Activated T-cell treated with anti-CD3 and anti-CD28 coated beads, Interleukin-2, amount 50 U/mL, for 4 hours (primary cell): ENCODE results near the gene ALDOB. TPM values are rescaled to one million over a fixed set of nuclear protein-coding genes. Genes with fewer than 3 reads are reported as not detected.
"Not testable (repeated sequence)": the region's sequence is repeated elsewhere in the genome, so short reads cannot be mapped to it uniquely, and the experiment has no call there.

Experiments used
- ATAC-seq, 2 donors: fragments of 200-7000 bp; cut with Tn5 transposase; one replicate each; pipeline ENCODE4 v1.10.0; 2021
- DNase-seq: peaks from one replicate; pipeline ENCODE4 v3.0.0-alpha.2; 2020
- H3K27me3 Mint-ChIP-seq: one replicate; pipeline ENCODE4 v1.8.0; 2021; ENCODE audit warnings: low read depth, mixed read lengths
- H3K36me3 Mint-ChIP-seq: one replicate; pipeline ENCODE4 v1.8.0; 2022; ENCODE audit warnings: mixed read lengths; ENCODE audit not compliant: insufficient read depth
- H3K4me1 Mint-ChIP-seq: one replicate; pipeline ENCODE4 v1.8.0; 2021; ENCODE audit warnings: low read depth, mixed read lengths
- H3K4me3 Mint-ChIP-seq: one replicate; pipeline ENCODE4 v1.8.0; 2021; ENCODE audit warnings: mild to moderate bottlenecking, moderate library complexity, mixed read lengths
- H3K9me3 Mint-ChIP-seq: one replicate; pipeline ENCODE4 v1.8.0; 2021; ENCODE audit warnings: mixed read lengths
- total RNA-seq, 3 donors: library from RNA; stranded (reverse); gene quantifications; one replicate each; pipeline ENCODE4 v1.2.1, GENCODE V29; 2021

The ALDOB gene
- total RNA-seq, 3 donors from 2014 or later: 0.79 to 1.3 (median 0.89) TPM

DNA sequence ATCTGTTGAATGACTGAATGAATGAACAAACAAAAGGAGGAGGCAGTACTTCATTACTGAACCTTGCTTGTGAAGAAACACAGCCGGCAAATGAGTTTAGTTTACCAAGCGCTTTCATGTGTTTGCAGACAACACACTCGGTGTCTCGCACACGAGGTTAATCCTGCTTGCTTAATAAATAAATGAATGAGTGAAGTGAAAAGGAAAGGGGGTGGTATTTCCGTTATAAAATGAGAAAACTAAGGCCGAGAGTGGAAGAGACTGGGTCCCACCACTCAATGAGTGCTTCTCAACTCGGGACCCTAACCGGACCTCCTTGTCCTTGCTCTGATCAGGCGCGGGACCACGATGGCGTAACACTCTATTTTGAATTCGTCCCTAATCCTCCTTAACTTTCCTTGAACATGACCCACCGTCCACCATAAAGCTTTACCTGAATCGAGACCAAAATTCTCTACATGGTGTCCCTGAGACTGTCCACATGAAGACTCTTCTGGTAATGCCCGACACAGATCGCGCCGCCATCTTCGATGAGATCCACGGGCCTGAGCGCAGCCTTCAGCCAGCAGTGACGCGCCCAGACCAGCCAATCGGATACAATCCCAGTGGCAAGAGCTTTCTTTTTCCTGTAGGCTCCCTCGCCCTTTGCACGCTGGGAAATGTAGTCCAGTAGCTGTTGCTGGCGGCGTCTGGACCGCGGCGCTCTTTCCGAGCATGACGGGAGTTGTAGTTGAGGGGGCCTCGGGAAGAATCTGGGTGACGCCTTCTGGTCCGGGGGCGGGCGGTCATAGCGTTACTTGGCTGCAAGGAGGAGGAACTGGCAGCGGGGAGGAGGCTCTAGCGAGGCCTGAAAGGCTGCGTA is 37.3 kb downstream of the ALDOB start, which contains the start of the genes MRPL50 and ZNF189:
Gene MRPL50, minus strand, starts transcription at position 551 of the 862 bp plus-strand sequence. Its CDS starts 26 bp downstream, at position 525.
Gene ZNF189, plus strand, starts transcription at position 784 of the 862 bp plus-strand sequence. CDS start 306 bp downstream, outside the sequence.
- H3K9me3 Mint-ChIP-seq: peaks cover 11% of the 10 kb centered on the region
- ATAC-seq (peak; percentile 97), DNase-seq (peak; percentile 93)
- peaks cover 56% of the 10 kb centered on the region for H3K36me3 Mint-ChIP-seq
- peak within 1 kb of the TSS; percentile 98 for H3K4me3 Mint-ChIP-seq
- peaks cover 77% of the 10 kb centered on the region for H3K4me1 Mint-ChIP-seq
- no peaks in the 10 kb centered on the region for H3K27me3 Mint-ChIP-seq

GRCh38 chr9:101397746-101398067 is 37.9 kb downstream of the ALDOB start:
- peaks cover 55% of the 10 kb centered on the region for H3K36me3 Mint-ChIP-seq
- H3K27me3 Mint-ChIP-seq: no peaks in the 10 kb centered on the region
- DNase-seq: no peak
- ATAC-seq: no peak
- peak overlapping the region; percentile 98 for H3K4me3 Mint-ChIP-seq
- peaks cover 12% of the 10 kb centered on the region for H3K9me3 Mint-ChIP-seq
- H3K4me1 Mint-ChIP-seq: peaks cover 75% of the 10 kb centered on the region

DNA sequence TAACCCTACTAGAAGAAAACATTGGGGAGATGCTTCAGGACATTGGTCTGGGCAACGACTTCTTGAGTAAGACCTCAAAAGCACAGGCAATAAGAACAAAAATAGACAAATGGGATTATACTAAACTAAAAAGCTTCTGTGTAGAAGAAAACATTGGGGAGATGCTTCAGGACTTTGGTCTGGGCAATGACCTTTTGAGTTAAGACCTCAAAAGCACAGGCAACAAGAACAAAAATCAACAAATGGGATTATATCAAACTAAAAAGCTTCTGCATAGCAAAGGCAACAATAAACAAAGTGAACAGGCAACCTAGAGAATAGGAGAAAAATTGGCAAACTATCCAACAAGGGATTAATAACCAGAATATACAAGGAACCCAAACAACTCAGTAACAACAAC is 40.9 kb downstream of the ALDOB start:
- no peak for DNase-seq
- no peak for ATAC-seq
- peaks cover 64% of the 10 kb centered on the region for H3K4me1 Mint-ChIP-seq
- no peaks in the 10 kb centered on the region for H3K27me3 Mint-ChIP-seq
- no peak overlapping the region for H3K4me3 Mint-ChIP-seq
- H3K36me3 Mint-ChIP-seq: peaks cover 51% of the 10 kb centered on the region
- peaks cover 17% of the 10 kb centered on the region for H3K9me3 Mint-ChIP-seq

- Mint-ChIP-seq H3K4me1 (peaks cover 60% of the 10 kb centered on the region), H3K9me3 (peaks cover 17% of the 10 kb centered on the region), H3K27me3 (no peaks in the 10 kb centered on the region), H3K36me3 (peaks cover 58% of the 10 kb centered on the region), H3K4me3 (no peak overlapping the region)
- no peak for DNase-seq
- no peak for ATAC-seq
Measured at GRCh38 chr9:101393135-101393534, 42.4 kb downstream of the ALDOB start.

- Mint-ChIP-seq H3K4me3 (no peak overlapping the region), H3K27me3 (no peaks in the 10 kb centered on the region), H3K4me1 (peaks cover 26% of the 10 kb centered on the region), H3K9me3 (peaks cover 20% of the 10 kb centered on the region), H3K36me3 (peaks cover 53% of the 10 kb centered on the region)
- DNase-seq: no peak
- no peak for ATAC-seq
Measured at GRCh38 chr9:101388507-101388993, 47.0 kb downstream of the ALDOB start.

- DNase-seq (no peak), ATAC-seq (peak; percentile 69 to 73)
- H3K4me1 Mint-ChIP-seq: peaks cover 23% of the 10 kb centered on the region
- peaks cover 49% of the 10 kb centered on the region for H3K36me3 Mint-ChIP-seq
- peaks cover 19% of the 10 kb centered on the region for H3K9me3 Mint-ChIP-seq
- H3K27me3 Mint-ChIP-seq: no peaks in the 10 kb centered on the region
- H3K4me3 Mint-ChIP-seq: no peak overlapping the region
Measured at GRCh38 chr9:101387871-101388506, 47.6 kb downstream of the ALDOB start.

DNA sequence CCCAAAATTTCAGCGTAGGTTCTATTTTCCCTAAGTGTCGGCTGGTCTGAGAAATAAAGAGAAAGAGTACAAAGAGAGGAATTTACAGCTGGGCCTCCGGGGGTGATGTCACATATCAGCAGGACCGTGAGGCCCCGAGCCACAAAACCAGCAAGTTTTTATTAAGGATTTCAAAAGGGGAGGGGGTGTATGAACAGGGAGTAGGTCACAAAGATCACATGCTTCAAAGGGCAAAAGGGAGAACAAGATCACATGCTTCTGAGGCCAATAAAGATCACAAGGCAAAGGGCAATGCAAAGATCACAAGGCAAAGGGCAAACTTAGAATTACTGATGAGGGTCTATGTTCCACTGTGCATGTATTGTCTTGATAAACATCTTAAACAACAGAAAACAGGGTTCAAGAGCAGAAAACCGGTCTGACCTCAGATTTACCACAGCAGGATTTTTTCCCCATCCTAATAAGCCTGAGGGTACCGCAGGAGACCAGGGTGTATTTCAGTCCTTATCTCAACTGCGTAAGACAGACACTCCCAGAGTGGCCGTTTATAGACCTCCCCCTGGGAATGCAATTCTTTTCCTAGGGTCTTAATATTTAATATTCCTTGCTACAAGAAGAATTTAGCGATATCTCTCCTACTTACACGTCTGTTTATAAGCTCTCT is 50.6 kb downstream of the ALDOB start, which contains the start of gene BAAT:
Gene BAAT, minus strand, starts transcription at position 134 of the 664 bp plus-strand sequence. CDS start 13,602 bp downstream, outside the sequence.
- not testable (repeated sequence) for H3K27me3 Mint-ChIP-seq, ATAC-seq, DNase-seq, H3K4me3 Mint-ChIP-seq, H3K4me1 Mint-ChIP-seq
- H3K36me3 Mint-ChIP-seq: peaks cover 25% of the 10 kb centered on the region
- peaks cover 11% of the 10 kb centered on the region for H3K9me3 Mint-ChIP-seq

DNA sequence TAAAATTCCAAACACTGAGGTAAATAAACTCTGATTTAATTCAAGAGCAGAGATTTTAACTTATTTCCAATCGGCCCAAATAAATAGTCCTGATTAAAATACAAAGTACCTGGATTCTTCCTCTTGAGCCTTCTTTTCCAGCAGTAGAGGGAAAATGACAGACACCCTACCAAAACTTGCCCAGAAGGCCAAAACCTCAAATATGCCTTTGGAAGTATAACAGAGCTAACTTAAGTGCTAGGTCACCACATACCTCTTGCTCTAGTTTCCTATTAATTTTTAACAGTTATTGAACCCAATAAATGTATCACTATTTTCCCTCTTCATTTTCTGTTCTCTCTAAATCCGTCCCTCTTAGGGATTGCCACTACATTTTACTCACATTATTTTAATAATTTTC is 52.2 kb downstream of the ALDOB start:
- Mint-ChIP-seq H3K4me3 (no peak overlapping the region), H3K4me1 (peaks cover 3% of the 10 kb centered on the region), H3K27me3 (peaks cover 3% of the 10 kb centered on the region)

GRCh38 chr9:101381833-101382342 is 53.7 kb downstream of the ALDOB start:
- DNase-seq: no peak
- Mint-ChIP-seq H3K4me1 (no peaks in the 10 kb centered on the region), H3K9me3 (peaks cover 19% of the 10 kb centered on the region), H3K4me3 (no peak overlapping the region), H3K27me3 (peaks cover 12% of the 10 kb centered on the region), H3K36me3 (peaks cover 13% of the 10 kb centered on the region)
- no peak for ATAC-seq

More for the DNA sequence above, 52.2 kb downstream of the ALDOB start:
- ATAC-seq: no peak
- no peak for DNase-seq
- H3K36me3 Mint-ChIP-seq: peaks cover 19% of the 10 kb centered on the region
- H3K9me3 Mint-ChIP-seq: peaks cover 12% of the 10 kb centered on the region

- no peak for DNase-seq
- peaks cover 16% of the 10 kb centered on the region for H3K27me3 Mint-ChIP-seq
- H3K36me3 Mint-ChIP-seq: peaks cover 11% of the 10 kb centered on the region
- ATAC-seq: no peak
- no peaks in the 10 kb centered on the region for H3K4me1 Mint-ChIP-seq
- no peak overlapping the region for H3K4me3 Mint-ChIP-seq
- peaks cover 19% of the 10 kb centered on the region for H3K9me3 Mint-ChIP-seq
Measured at GRCh38 chr9:101381118-101381517, 54.5 kb downstream of the ALDOB start.

- ATAC-seq (no peak), DNase-seq (no peak)
- H3K27me3 Mint-ChIP-seq: peaks cover 21% of the 10 kb centered on the region
- H3K36me3 Mint-ChIP-seq: peaks cover 6% of the 10 kb centered on the region
- H3K9me3 Mint-ChIP-seq: peaks cover 19% of the 10 kb centered on the region
- H3K4me1 Mint-ChIP-seq: no peaks in the 10 kb centered on the region
- H3K4me3 Mint-ChIP-seq: no peak overlapping the region
Measured at GRCh38 chr9:101380295-101380694, 55.3 kb downstream of the ALDOB start.

GRCh38 chr9:101376111-101376848 is 59.3 kb downstream of the ALDOB start:
- ATAC-seq: no peak
- DNase-seq: no peak

DNA sequence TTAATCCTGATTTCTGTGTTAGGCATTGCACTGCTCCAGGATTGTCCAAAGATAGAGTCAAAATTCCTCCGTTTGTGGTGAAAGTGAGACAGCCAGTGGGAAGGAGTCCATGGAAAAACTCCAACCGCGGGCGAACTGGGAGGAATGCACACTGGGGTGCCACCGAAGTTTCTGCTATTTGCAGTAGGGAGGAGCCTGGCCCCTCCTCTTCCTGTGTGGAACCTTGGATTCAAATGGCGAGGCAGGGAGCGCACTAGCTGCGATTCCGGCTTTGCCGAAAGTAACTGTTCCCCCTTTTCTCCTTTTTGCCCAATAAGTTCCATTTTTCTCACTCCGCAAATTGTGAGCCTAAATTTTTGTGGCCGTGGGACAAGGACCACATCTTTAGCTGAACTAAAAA is 60.0 kb downstream of the ALDOB start:
- H3K4me3 Mint-ChIP-seq: no peak overlapping the region
- no peaks in the 10 kb centered on the region for H3K36me3 Mint-ChIP-seq
- ATAC-seq: no peak
- no peak for DNase-seq
- H3K9me3 Mint-ChIP-seq: peaks cover 11% of the 10 kb centered on the region
- peaks cover 21% of the 10 kb centered on the region for H3K27me3 Mint-ChIP-seq
- no peaks in the 10 kb centered on the region for H3K4me1 Mint-ChIP-seq

More at GRCh38 chr9:101376111-101376848, 59.3 kb downstream of the ALDOB start:
- H3K36me3 Mint-ChIP-seq: no peaks in the 10 kb centered on the region
- H3K4me3 Mint-ChIP-seq: no peak overlapping the region
- H3K27me3 Mint-ChIP-seq: peaks cover 21% of the 10 kb centered on the region
- no peaks in the 10 kb centered on the region for H3K4me1 Mint-ChIP-seq
- peaks cover 11% of the 10 kb centered on the region for H3K9me3 Mint-ChIP-seq
